HFFc6 (cell line): ENCODE data around the gene MEGF10. TPM values are rescaled to one million over a fixed set of nuclear protein-coding genes. Genes with fewer than 3 reads are reported as not detected.

Source experiments
- DNase-seq: peaks from one replicate; pipeline ENCODE4 v3.0.0-alpha.2; 2018
- H3K27ac Mint-ChIP-seq: 2 replicates; pipeline ENCODE4 v1.8.0; 2020; ENCODE audit warnings: mild to moderate bottlenecking, mixed read lengths
- H3K27me3 Mint-ChIP-seq: 2 replicates; pipeline ENCODE4 v1.8.0; 2021; ENCODE audit warnings: mild to moderate bottlenecking, moderate library complexity, mixed read lengths; ENCODE audit not compliant: insufficient read depth
- H3K36me3 Mint-ChIP-seq: 2 replicates; pipeline ENCODE4 v1.8.0; 2021; ENCODE audit warnings: low read depth, mixed read lengths
- H3K4me1 Mint-ChIP-seq: 2 replicates; pipeline ENCODE4 v1.8.0; 2020; ENCODE audit warnings: low read depth, mixed read lengths
- H3K4me3 Mint-ChIP-seq: 2 replicates; pipeline ENCODE4 v1.8.0; 2020; ENCODE audit warnings: mild to moderate bottlenecking, moderate library complexity, mixed read lengths
- H3K9me3 Mint-ChIP-seq: 2 replicates; pipeline ENCODE4 v1.8.0; 2020; ENCODE audit warnings: mild to moderate bottlenecking, mixed read lengths
- CTCF ChIP-seq: fragments of 200-600 bp; sonication (generic); IDR thresholded peaks from 2 replicates; pipeline ENCODE4 v1.5.0; 2021; ENCODE audit warnings: antibody characterized with exemption, mild to moderate bottlenecking
- total RNA-seq, 6 experiments: library from RNA; stranded (reverse); fragmentation: NEBNext Ultra II Directional; extraction: Animal tissue kit (Norgen Biotek cat#: 25700); gene quantifications; 2 replicates in 1 of 6; 3 replicates in 5 of 6; pipeline ENCODE4 v1.2.3, GENCODE V29; 2021

The MEGF10 gene
- total RNA-seq, 6 experiments from 2014 or later: not detected

GRCh38 chr5:127353796-127354195 is 63.2 kb downstream of the MEGF10 start:
- DNase-seq: no peak

DNA sequence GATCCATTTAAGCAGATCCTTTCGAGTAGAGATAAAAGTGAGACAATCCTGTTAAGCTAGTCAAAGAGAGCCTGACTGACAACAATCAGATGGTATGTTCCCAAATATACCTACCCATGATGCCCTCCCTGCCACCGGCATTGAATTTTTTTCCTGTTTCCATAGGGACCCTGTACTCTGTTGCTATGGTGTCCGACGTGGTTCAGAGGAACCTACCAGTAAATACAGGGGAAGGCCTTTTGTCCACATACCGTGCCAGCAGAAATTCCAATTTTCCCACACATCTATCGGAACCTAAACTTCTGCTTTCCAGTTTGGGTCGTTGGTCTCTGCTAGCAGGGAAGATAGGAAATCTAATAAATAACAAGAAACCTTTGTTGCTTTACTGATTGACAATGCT is 64.7 kb downstream of the MEGF10 start:
- H3K27me3 Mint-ChIP-seq: peaks cover 7% of the 10 kb centered on the region; the same call in 1 of the 2 replicates
- H3K36me3 Mint-ChIP-seq: no peaks in the 10 kb centered on the region
- no peak for DNase-seq
- no peaks in the 10 kb centered on the region for H3K9me3 Mint-ChIP-seq
- no peak overlapping the region for H3K4me3 Mint-ChIP-seq
- peaks cover 8% of the 10 kb centered on the region for H3K4me1 Mint-ChIP-seq
- H3K27ac Mint-ChIP-seq: no peak overlapping the region
- TF ChIP-seq CTCF: no peak

More at GRCh38 chr5:127353796-127354195, 63.2 kb downstream of the MEGF10 start:
- peaks cover 7% of the 10 kb centered on the region; the same call in 1 of the 2 replicates for H3K27me3 Mint-ChIP-seq
- no peak overlapping the region for H3K4me3 Mint-ChIP-seq
- H3K9me3 Mint-ChIP-seq: no peaks in the 10 kb centered on the region
- no peak overlapping the region for H3K27ac Mint-ChIP-seq
- no peak for TF ChIP-seq CTCF
- H3K4me1 Mint-ChIP-seq: peaks cover 8% of the 10 kb centered on the region
- H3K36me3 Mint-ChIP-seq: no peaks in the 10 kb centered on the region

GRCh38 chr5:127358284-127358683 is 67.7 kb downstream of the MEGF10 start:
- H3K4me1 Mint-ChIP-seq: peaks cover 8% of the 10 kb centered on the region
- no peaks in the 10 kb centered on the region for H3K36me3 Mint-ChIP-seq
- no peak for DNase-seq
- H3K4me3 Mint-ChIP-seq: no peak overlapping the region
- TF ChIP-seq CTCF: no peak
- peaks cover 7% of the 10 kb centered on the region for H3K27me3 Mint-ChIP-seq
- H3K27ac Mint-ChIP-seq: no peak overlapping the region
- no peaks in the 10 kb centered on the region for H3K9me3 Mint-ChIP-seq

GRCh38 chr5:127358740-127359139 is 68.1 kb downstream of the MEGF10 start:
- H3K4me3 Mint-ChIP-seq: no peak overlapping the region
- no peak overlapping the region for H3K27ac Mint-ChIP-seq
- no peaks in the 10 kb centered on the region for H3K36me3 Mint-ChIP-seq
- DNase-seq: no peak
- peaks cover 7% of the 10 kb centered on the region for H3K27me3 Mint-ChIP-seq
- TF ChIP-seq CTCF: no peak
- H3K4me1 Mint-ChIP-seq: peaks cover 8% of the 10 kb centered on the region
- no peaks in the 10 kb centered on the region for H3K9me3 Mint-ChIP-seq

DNA sequence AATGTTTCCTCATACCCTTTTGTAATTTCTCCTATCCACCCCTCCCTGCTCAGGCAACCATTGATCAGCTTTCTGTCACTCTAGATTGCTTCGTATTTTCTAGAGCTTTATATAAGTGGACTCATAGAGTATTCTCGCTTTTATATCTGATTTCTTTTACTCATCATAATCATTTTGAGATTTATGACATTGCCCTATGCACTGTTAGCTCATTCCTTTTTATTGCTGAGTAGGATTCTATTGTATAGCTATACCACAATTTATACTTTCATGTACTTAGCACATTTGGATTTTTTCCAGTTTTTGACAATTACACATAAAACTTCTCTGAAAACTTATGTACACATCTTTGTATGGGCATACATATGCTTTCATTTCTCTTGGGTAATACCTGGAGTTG is 68.9 kb downstream of the MEGF10 start:
- H3K9me3 Mint-ChIP-seq: no peaks in the 10 kb centered on the region
- no peak overlapping the region for H3K27ac Mint-ChIP-seq
- no peak for DNase-seq
- H3K27me3 Mint-ChIP-seq: peaks cover 6% of the 10 kb centered on the region
- H3K4me1 Mint-ChIP-seq: peaks cover 8% of the 10 kb centered on the region
- no peak for TF ChIP-seq CTCF
- H3K36me3 Mint-ChIP-seq: no peaks in the 10 kb centered on the region
- no peak overlapping the region for H3K4me3 Mint-ChIP-seq

GRCh38 chr5:127363403-127363802 is 72.8 kb downstream of the MEGF10 start:
- H3K4me3 Mint-ChIP-seq: no peak overlapping the region
- DNase-seq: no peak
- H3K4me1 Mint-ChIP-seq: peaks cover 1% of the 10 kb centered on the region
- no peak for TF ChIP-seq CTCF
- no peaks in the 10 kb centered on the region for H3K9me3 Mint-ChIP-seq
- H3K27ac Mint-ChIP-seq: no peak overlapping the region
- peaks cover 9% of the 10 kb centered on the region for H3K27me3 Mint-ChIP-seq
- no peaks in the 10 kb centered on the region for H3K36me3 Mint-ChIP-seq
